Stimulated activated naive CD4-positive, alpha-beta T cell (primary cell): ENCODE results near the gene BTN2A1.

Experiments
- DNase-seq, 6 experiments: peaks; one replicate each; lab custom pipeline; 2025; lab: John Stamatoyannopoulos, UW

Gene BTN2A1

GRCh38 chr6:26468829-26469228 lies 11.1 kb downstream of the BTN2A1 start:
- no peak for DNase-seq

GRCh38 chr6:26470643-26471042 lies 12.9 kb downstream of the BTN2A1 start:
- no peak for DNase-seq

- DNase-seq: no peak
These were observed 14.2 kb downstream of the BTN2A1 start for GRCh38 chr6:26471970-26472369.

GRCh38 chr6:26472549-26473290 lies 15.0 kb downstream of the BTN2A1 start:
- peak in 3 of 6 experiments; percentile 2 to 41 (median 8) for DNase-seq

GRCh38 chr6:26473429-26473757 lies 15.6 kb downstream of the BTN2A1 start:
- no peak for DNase-seq

GRCh38 chr6:26473758-26474438 lies 16.1 kb downstream of the BTN2A1 start:
- DNase-seq: peak; percentile 48 to 98 (median 87)

GRCh38 chr6:26474439-26474881 lies 16.7 kb downstream of the BTN2A1 start:
- DNase-seq: no peak

- no peak for DNase-seq
These were observed 18.3 kb downstream of the BTN2A1 start for GRCh38 chr6:26475823-26476729.

GRCh38 chr6:26476896-26477295 lies 19.1 kb downstream of the BTN2A1 start:
- DNase-seq: no peak

GRCh38 chr6:26477426-26477825 lies 19.7 kb downstream of the BTN2A1 start:
- DNase-seq: no peak

- DNase-seq: no peak
These were observed 20.6 kb downstream of the BTN2A1 start for GRCh38 chr6:26478100-26478984.

- no peak for DNase-seq
These were observed 21.2 kb downstream of the BTN2A1 start for GRCh38 chr6:26478985-26479278.

- no peak for DNase-seq
These were observed 24.6 kb downstream of the BTN2A1 start for GRCh38 chr6:26482338-26482737.

GRCh38 chr6:26483727-26484126 lies 26.0 kb downstream of the BTN2A1 start:
- no peak for DNase-seq

GRCh38 chr6:26484161-26484560 lies 26.4 kb downstream of the BTN2A1 start:
- DNase-seq: no peak

GRCh38 chr6:26485112-26485780 lies 27.5 kb downstream of the BTN2A1 start:
- DNase-seq: no peak

GRCh38 chr6:26486358-26486757 lies 28.6 kb downstream of the BTN2A1 start:
- DNase-seq: no peak

- no peak for DNase-seq
These were observed 29.7 kb downstream of the BTN2A1 start for GRCh38 chr6:26487466-26487865.

- no peak for DNase-seq
These were observed 32.5 kb downstream of the BTN2A1 start for GRCh38 chr6:26489996-26490964.

- no peak for DNase-seq
These were observed 33.8 kb downstream of the BTN2A1 start for GRCh38 chr6:26491604-26492003.
